Stimulated activated CD8-positive, alpha-beta memory T cell treated with anti-CD3 and anti-CD28 coated beads, Interleukin-12 subunit alpha, Interleukin-12 subunit beta, amount 100 ng/mL, for 1 hour (primary cell): ENCODE results near the gene MTCH2.
A peak's percentile ranks its signal among the peaks of the same experiment; 100 is the strongest.

Source experiments
- DNase-seq: peaks from one replicate; pipeline ENCODE4 v3.0.0-alpha.2; 2020; ENCODE audit warnings: low read depth

MTCH2 gene

GRCh38 chr11:47589977-47590861 lies 52.1 kb downstream of the MTCH2 start:
- DNase-seq, result no peak

GRCh38 chr11:47589584-47589976 lies 52.8 kb downstream of the MTCH2 start:
- no peak for DNase-seq

GRCh38 chr11:47589118-47589517 lies 53.2 kb downstream of the MTCH2 start:
- DNase-seq, result no peak

- no peak for DNase-seq
These were observed 54.5 kb downstream of the MTCH2 start for GRCh38 chr11:47587723-47588326.

GRCh38 chr11:47587039-47587716 lies 55.2 kb downstream of the MTCH2 start:
- no peak for DNase-seq

GRCh38 chr11:47586098-47586855 lies 56.1 kb downstream of the MTCH2 start, which contains the start of gene FAM180B:
Gene FAM180B, plus strand, starts transcription at chr11:47586678. Its CDS starts 91 bp downstream, at chr11:47586769.
- no peak for DNase-seq

GRCh38 chr11:47583844-47584243 lies 58.5 kb downstream of the MTCH2 start:
- DNase-seq, result no peak

- DNase-seq, result peak; percentile 86
These were observed 63.5 kb downstream of the MTCH2 start, which contains the start of the genes KBTBD4 and NDUFS3 for GRCh38 chr11:47578524-47579494. Gene KBTBD4, minus strand, starts transcription at chr11:47578970. Its CDS starts 19 bp downstream, at chr11:47578951. Gene NDUFS3, plus strand, starts transcription at chr11:47579074. Its CDS starts 18 bp downstream, at chr11:47579092.

- DNase-seq, result no peak
These were observed 64.8 kb downstream of the MTCH2 start for GRCh38 chr11:47577460-47578041.

GRCh38 chr11:47573321-47573720 lies 69.0 kb downstream of the MTCH2 start:
- no peak for DNase-seq

GRCh38 chr11:47572715-47573255 lies 69.6 kb downstream of the MTCH2 start:
- DNase-seq, result no peak

GRCh38 chr11:47571895-47572294 lies 70.5 kb downstream of the MTCH2 start:
- no peak for DNase-seq

GRCh38 chr11:47571357-47571729 lies 71.0 kb downstream of the MTCH2 start:
- DNase-seq, result no peak

GRCh38 chr11:47570651-47571356 lies 71.6 kb downstream of the MTCH2 start:
- DNase-seq, result no peak

GRCh38 chr11:47569646-47570045 lies 72.7 kb downstream of the MTCH2 start:
- DNase-seq, result no peak
